Thyroid gland (tissue), 4 donors: ENCODE measurements around the gene ANKRD31.

Experiments
- CTCF ChIP-seq, 6 experiments: fragments of 200-600 bp in 3 of 6; fragments of 450-650 bp in 3 of 6; sonication (generic) in 3 of 6; IDR thresholded peaks; one replicate each; pipeline ENCODE4 v1.5.1; 2016 to 2019; ENCODE audit warnings: antibody characterized with exemption in 6 of 6, mild to moderate bottlenecking in 2 of 6, inconsistent platforms in 1 of 6, moderate library complexity in 1 of 6
- POLR2A ChIP-seq, 2 donors: fragments of 450-650 bp; IDR thresholded peaks; one replicate each; pipeline ENCODE4 v1.6.1; 2017; ENCODE audit warnings: antibody characterized with exemption in 2 of 2, mild to moderate bottlenecking in 2 of 2, moderate library complexity in 1 of 2

GRCh38 chr5:75108931-75109596, 127.6 kb downstream of the ANKRD31 start:
- TF ChIP-seq CTCF (IDR thresholded peaks at IDR 0.05) (no peak), POLR2A (IDR thresholded peaks at IDR 0.05) (no peak)
